B cell (primary cell): ENCODE results near the gene FABP3. TPM values are rescaled to one million over a fixed set of nuclear protein-coding genes. Genes with fewer than 3 reads are reported as not detected.

Source experiments
- ATAC-seq: fragments of 200-7000 bp; cut with Tn5 transposase; one replicate; pipeline ENCODE4 v1.10.0; 2021; ENCODE audit warnings: low read depth, mild to moderate bottlenecking, moderate number of reproducible peaks, moderate library complexity
- CTCF ChIA-PET: fragments of 350-600 bp; sonication (Branson Sonifier 250); formaldehyde crosslinking; loops from one replicate; lab custom pipeline; 2021; ENCODE audit warnings: antibody characterized with exemption, inconsistent platforms; lab: Charles Lee
- POLR2A ChIA-PET: fragments of 350-600 bp; sonication (Branson Sonifier 250); formaldehyde crosslinking; loops from one replicate; lab custom pipeline; 2021; ENCODE audit warnings: antibody characterized with exemption; lab: Charles Lee
- DNase-seq: peaks from one replicate; pipeline ENCODE4 v3.0.0; 2013
- H2AFZ ChIP-seq: 2 replicates; pipeline ENCODE4 v1.6.1; 2012; ENCODE audit warnings: mild to moderate bottlenecking, low read depth, low read length; ENCODE audit not compliant: insufficient read depth, poor library complexity, severe bottlenecking
- H3K27ac ChIP-seq, 2 donors: 1 replicate in 1 of 2; 2 replicates in 1 of 2; pipeline ENCODE4 v1.5.1; 2012 to 2013; ENCODE audit warnings: low read length in 2 of 2, mild to moderate bottlenecking in 2 of 2, moderate library complexity in 1 of 2
- H3K27me3 ChIP-seq, 4 experiments: fragments of 200-600 bp in 1 of 4; sonication (generic) in 1 of 4; replicated peaks in 1 of 4; 1 replicate in 2 of 4; 2 replicates in 2 of 4; pipeline versions ENCODE4 v1.6.1 to v1.7.0; 2013 to 2016; ENCODE audit warnings: low read length in 3 of 4, mild to moderate bottlenecking in 2 of 4, mixed read lengths in 1 of 4, moderate library complexity in 1 of 4; ENCODE audit not compliant: insufficient read depth in 4 of 4, control insufficient read depth in 3 of 4; ENCODE audit errors: control extremely low read depth in 1 of 4
- H3K36me3 ChIP-seq, 2 experiments: replicated peaks in 1 of 2; 1 replicate in 1 of 2; 2 replicates in 1 of 2; pipeline versions ENCODE4 v1.6.1 to v1.7.1; 2013; ENCODE audit warnings: low read length in 1 of 2; ENCODE audit not compliant: insufficient read depth in 2 of 2, control insufficient read depth in 1 of 2; ENCODE audit errors: control extremely low read depth in 1 of 2, extremely low read depth in 1 of 2
- H3K4me1 ChIP-seq, 2 donors: fragments of 200-600 bp in 1 of 2; sonication (generic) in 1 of 2; 1 replicate in 1 of 2; 2 replicates in 1 of 2; pipeline versions ENCODE4 v1.5.1 to v1.6.1; 2013 to 2017; ENCODE audit warnings: low read length in 2 of 2; ENCODE audit not compliant: control insufficient read depth in 2 of 2, insufficient read depth in 2 of 2
- H3K4me2 ChIP-seq: replicated peaks from 2 replicates; pipeline ENCODE3; 2012; ENCODE audit warnings: mild to moderate bottlenecking, low read depth, low read length; ENCODE audit not compliant: poor library complexity, severe bottlenecking
- H3K4me3 ChIP-seq, 5 experiments: fragments of 200-600 bp in 1 of 5; sonication (generic) in 1 of 5; 1 replicate in 3 of 5; 2 replicates in 2 of 5; pipeline versions ENCODE4 v1.5.1 to v1.7.0; 2011 to 2016; ENCODE audit warnings: low read length in 4 of 5, mild to moderate bottlenecking in 4 of 5, low read depth in 2 of 5, control low read depth in 1 of 5, moderate library complexity in 1 of 5; ENCODE audit not compliant: insufficient read depth in 1 of 5; ENCODE audit errors: control extremely low read depth in 1 of 5, extremely low read depth in 1 of 5
- H3K79me2 ChIP-seq: fragments of 200-600 bp; sonication (generic); one replicate; pipeline ENCODE4 v1.6.0; 2016; ENCODE audit warnings: low read length; ENCODE audit not compliant: control insufficient read depth, insufficient read depth
- H3K9ac ChIP-seq: fragments of 200-600 bp; sonication (generic); 2 replicates; pipeline ENCODE4 v1.6.1; 2017; ENCODE audit warnings: mild to moderate bottlenecking, low read length, moderate library complexity
- H3K9me3 ChIP-seq, 3 donors: one replicate each; pipeline versions ENCODE4 v1.6.1 to v1.7.1; 2013; ENCODE audit warnings: low read length in 2 of 3; ENCODE audit not compliant: control insufficient read depth in 2 of 3, insufficient read depth in 1 of 3; ENCODE audit errors: control extremely low read depth in 1 of 3
- H4K20me1 ChIP-seq: 2 replicates; pipeline ENCODE4 v1.6.0; 2012; ENCODE audit warnings: mild to moderate bottlenecking, low read length; ENCODE audit not compliant: insufficient read depth, control insufficient read depth, poor library complexity, severe bottlenecking
- H3K27ac Mint-ChIP-seq: one replicate; pipeline ENCODE4 v1.8.0; 2021; ENCODE audit warnings: mixed read lengths
- H3K27me3 Mint-ChIP-seq: one replicate; pipeline ENCODE4 v1.8.0; 2021; ENCODE audit warnings: mixed read lengths
- H3K4me1 Mint-ChIP-seq: one replicate; pipeline ENCODE4 v1.8.0; 2021; ENCODE audit warnings: mixed read lengths
- H3K4me3 Mint-ChIP-seq: one replicate; pipeline ENCODE4 v1.8.0; 2021; ENCODE audit warnings: mixed read lengths
- H3K9me3 Mint-ChIP-seq: one replicate; pipeline ENCODE4 v1.8.0; 2022; ENCODE audit warnings: mixed read lengths; ENCODE audit not compliant: insufficient read depth
- CTCF ChIP-seq: fragments of 200-600 bp; IDR thresholded peaks from one replicate; pipeline ENCODE4 v1.8.0; 2022; ENCODE audit warnings: antibody characterized with exemption, mild to moderate bottlenecking
- EZH2 ChIP-seq: IDR thresholded peaks from 2 replicates; pipeline ENCODE4 v1.6.1; 2012; ENCODE audit warnings: borderline replicate concordance, low read depth, mild to moderate bottlenecking, moderate library complexity, low read length; ENCODE audit not compliant: insufficient read depth, poor library complexity, severe bottlenecking
- WGBS: methylation state at CpG from one replicate; pipeline ENCODE4 v1.1.5; 2013; ENCODE audit warnings: missing lambda C conversion rate; ENCODE audit not compliant: insufficient coverage; 5-methylcytosine and 5-hydroxymethylcytosine counted together
- intact Hi-C: fragments of 100-400 bp; cut with micrococcal nuclease; formaldehyde crosslinking; loops from one replicate; pipeline ENCODE4 v1.10.0; 2022
- polyA plus RNA-seq: library from polyadenylated mRNA; depleted of rRNA; stranded (reverse); fragments of >200 nt; gene quantifications from 2 replicates; pipeline ENCODE4 v1.2.3, GENCODE V29; 2012
- total RNA-seq, 2 donors: library from RNA; stranded (reverse); fragments of 120-200 nt in 1 of 2; gene quantifications; 1 replicate in 1 of 2; 2 replicates in 1 of 2; pipeline versions ENCODE4 v1.2.3 to v1.2.4, GENCODE V29; 2013 to 2022

Gene FABP3
- total and polyA plus RNA-seq, 2 donors (not counting 1 experiment from before 2014, with no cell fraction given) = not detected

GRCh38 chr1:31326461-31326860 is 46.4 kb downstream of the FABP3 start:
- CTCF ChIA-PET = interaction anchor here (0.6 kb wide), 1 partner anchor 1451 kb away, joined by 3 read pairs; no protein-coding TSS in a partner anchor

GRCh38 chr1:31324992-31325391 is 47.9 kb downstream of the FABP3 start:
- Histone ChIP-seq H3K4me1 (no peaks in the 10 kb centered on the region), H3K9ac (no peak overlapping the region), H3K4me2 (no peak overlapping the region), H3K27ac (no peak overlapping the region), H2AFZ (no peak overlapping the region), H3K9me3 (peaks cover 0 to 1% (median 0%) of the 10 kb centered on the region in 3 donors), H4K20me1 (no peaks in the 10 kb centered on the region), H3K36me3 (peaks cover 2 to 29% of the 10 kb centered on the region in 2 experiments), H3K27me3 (no peaks in the 10 kb centered on the region), H3K79me2 (no peaks in the 10 kb centered on the region), H3K4me3 (no peak overlapping the region)
- H3K27me3 Mint-ChIP-seq = no peaks in the 10 kb centered on the region
- 97% methylated on average over 3 of the region's 3 CpGs for WGBS
- ATAC-seq (no peak), DNase-seq (no peak)
- H3K4me1 Mint-ChIP-seq = no peaks in the 10 kb centered on the region
- no peak overlapping the region for H3K4me3 Mint-ChIP-seq
- no peaks in the 10 kb centered on the region for H3K9me3 Mint-ChIP-seq
- intact Hi-C loops = no loop called here
- TF ChIP-seq EZH2 (no peak), CTCF (no peak)
- ChIA-PET CTCF (no interaction called here), POLR2A (no interaction called here)
- H3K27ac Mint-ChIP-seq = no peak overlapping the region

More at GRCh38 chr1:31326461-31326860, 46.4 kb downstream of the FABP3 start:
- Histone ChIP-seq H4K20me1 (no peaks in the 10 kb centered on the region), H3K9ac (no peak overlapping the region), H3K36me3 (peaks cover 0 to 21% of the 10 kb centered on the region in 2 experiments), H3K4me2 (no peak overlapping the region), H3K4me1 (no peaks in the 10 kb centered on the region), H3K79me2 (no peaks in the 10 kb centered on the region), H3K27me3 (no peaks in the 10 kb centered on the region), H3K27ac (no peak overlapping the region), H3K4me3 (no peak overlapping the region), H2AFZ (no peak overlapping the region), H3K9me3 (no peaks in the 10 kb centered on the region)
- H3K9me3 Mint-ChIP-seq = no peaks in the 10 kb centered on the region
- H3K27ac Mint-ChIP-seq = no peak overlapping the region
- no peak for ATAC-seq
- H3K4me3 Mint-ChIP-seq = no peak overlapping the region
- no peaks in the 10 kb centered on the region for H3K4me1 Mint-ChIP-seq
- WGBS = no CpG with 5 or more reads among the region's 1 CpG
- H3K27me3 Mint-ChIP-seq = no peaks in the 10 kb centered on the region
- no peak for DNase-seq
- POLR2A ChIA-PET = no interaction called here
- intact Hi-C loops = no loop called here
- no peak for TF ChIP-seq CTCF
- no peak for TF ChIP-seq EZH2
